PC-3 (cell line): Measurements from ENCODE around the gene SIPA1L2.

Experiments used
- CTCF ChIP-seq: fragments of 300-600 bp; sonication (generic); conservative IDR thresholded peaks from 2 replicates; pipeline ENCODE4 v1.5.1; 2017; ENCODE audit warnings: antibody characterized with exemption, low read depth, mild to moderate bottlenecking, low read length
- EZH2 ChIP-seq: fragments of 300-600 bp; sonication (generic); IDR thresholded peaks from one replicate; pipeline ENCODE4 v1.6.1; 2017; ENCODE audit warnings: antibody characterized with exemption, mild to moderate bottlenecking, low read length; ENCODE audit not compliant: unreplicated experiment

DNA sequence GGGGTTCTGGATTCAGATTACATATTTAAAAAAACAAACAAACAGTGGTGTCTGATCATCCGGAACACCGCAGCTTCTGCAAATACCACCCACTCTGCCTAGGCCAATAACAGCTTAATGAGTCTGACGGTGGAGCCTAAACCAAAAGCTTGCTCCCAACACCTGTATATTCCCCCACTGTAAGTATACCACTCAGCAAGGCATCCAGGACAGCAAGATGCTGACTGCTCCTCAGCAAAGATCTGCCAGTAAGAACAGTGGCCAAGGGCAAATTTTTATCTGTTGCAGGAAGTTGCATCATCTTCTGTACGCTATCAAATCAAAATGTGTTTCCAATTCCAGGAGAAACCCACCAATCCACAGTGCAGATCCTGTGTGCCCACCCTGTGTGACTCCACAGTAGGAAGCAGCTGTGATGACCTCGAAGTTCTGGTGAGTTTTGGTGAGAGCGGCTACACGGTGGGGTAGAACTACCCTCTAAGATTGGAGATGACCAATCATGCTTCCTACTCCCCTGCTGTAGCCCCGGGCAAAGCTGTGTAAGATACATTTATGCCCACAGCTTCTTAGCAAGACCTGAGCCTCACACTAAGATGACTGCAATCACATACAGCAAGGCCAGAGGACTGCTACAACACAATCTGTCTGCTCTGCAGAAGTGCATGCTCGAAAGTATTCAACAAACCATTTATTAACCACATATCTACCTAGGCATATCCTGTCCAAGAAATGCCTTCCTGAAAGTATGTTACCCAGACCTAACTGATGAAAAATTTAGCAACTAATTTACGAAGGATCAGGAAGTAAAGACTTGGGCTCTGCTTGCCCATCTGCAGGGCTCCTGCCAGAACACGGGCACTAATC, 30.5 kb downstream of the SIPA1L2 start:
- no peak for TF ChIP-seq CTCF
- TF ChIP-seq EZH2 = no peak
